HG02588 (cell line): Measurements from ENCODE around the gene MGMT.

ENCODE experiments used
- ATAC-seq: cut with Tn5 transposase; IDR thresholded peaks from one replicate; pipeline ENCODE4 v1.9.1; 2021; ENCODE audit warnings: mild to moderate bottlenecking, moderate library complexity; ENCODE audit not compliant: unreplicated experiment

MGMT gene

GRCh38 chr10:129494176-129494575 is 27.1 kb downstream of the MGMT start:
- ATAC-seq = no peak

DNA sequence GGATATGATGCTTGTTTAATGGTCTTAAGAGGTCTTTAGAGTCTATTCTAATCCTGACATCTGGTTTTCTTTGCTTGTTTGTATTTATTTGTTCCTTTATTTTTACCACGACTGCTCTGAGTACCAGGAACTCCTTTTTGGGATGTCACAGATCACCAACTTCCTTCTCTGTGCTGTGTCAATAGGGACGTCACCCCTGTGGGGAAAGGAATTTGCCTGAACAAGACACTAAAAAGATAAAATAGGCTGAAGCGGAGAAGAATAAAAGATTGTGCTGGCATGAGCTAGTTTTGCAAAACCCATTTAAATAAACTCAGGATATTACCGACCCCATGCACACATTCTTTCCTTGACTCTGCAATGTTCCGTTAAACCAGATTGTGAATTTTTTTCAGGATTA is 27.7 kb downstream of the MGMT start:
- no peak for ATAC-seq

GRCh38 chr10:129495256-129495655 is 28.2 kb downstream of the MGMT start:
- no peak for ATAC-seq

DNA sequence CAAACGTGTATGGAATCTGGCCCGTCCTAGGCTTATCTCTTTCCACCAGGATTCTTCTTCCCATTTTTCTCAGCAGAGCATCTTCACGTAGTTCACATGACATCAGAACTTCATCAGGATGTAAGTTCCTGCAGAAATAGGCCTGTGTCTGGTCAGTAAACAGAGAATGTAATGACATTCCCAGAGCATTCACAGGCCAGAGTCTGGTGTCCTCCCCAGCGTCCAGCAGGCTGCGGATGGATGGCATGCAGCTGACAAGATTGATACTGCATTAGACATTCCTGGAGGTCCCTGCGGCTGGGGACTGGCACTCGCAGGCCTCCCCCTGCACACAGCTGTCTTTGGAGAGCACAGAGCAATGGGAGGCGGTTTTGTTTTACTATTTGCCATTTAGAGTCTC is 28.7 kb downstream of the MGMT start:
- no peak for ATAC-seq

DNA sequence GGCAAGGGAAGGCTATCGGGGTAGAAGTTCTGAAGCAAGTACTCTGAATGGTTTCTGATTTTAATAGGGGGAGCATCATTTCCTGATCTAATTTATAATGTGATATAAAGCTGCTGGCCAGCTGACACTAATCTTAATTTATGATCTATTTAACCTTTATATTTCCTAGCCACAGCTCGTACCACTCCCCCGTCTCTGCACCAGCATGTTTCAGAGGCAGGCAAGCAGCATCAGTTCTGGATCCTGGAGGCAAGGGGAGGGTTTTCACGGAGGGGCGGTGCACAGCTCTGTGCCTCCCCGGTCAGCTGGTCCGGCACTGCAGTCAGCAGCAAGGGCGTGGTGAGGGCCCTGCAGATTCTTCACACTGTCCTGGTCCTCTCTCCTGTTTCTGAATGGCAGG is 30.0 kb downstream of the MGMT start:
- ATAC-seq = no peak

- no peak for ATAC-seq
Measured at GRCh38 chr10:129498680-129499079, 31.6 kb downstream of the MGMT start.

GRCh38 chr10:129500617-129501339 is 33.7 kb downstream of the MGMT start:
- ATAC-seq = no peak

DNA sequence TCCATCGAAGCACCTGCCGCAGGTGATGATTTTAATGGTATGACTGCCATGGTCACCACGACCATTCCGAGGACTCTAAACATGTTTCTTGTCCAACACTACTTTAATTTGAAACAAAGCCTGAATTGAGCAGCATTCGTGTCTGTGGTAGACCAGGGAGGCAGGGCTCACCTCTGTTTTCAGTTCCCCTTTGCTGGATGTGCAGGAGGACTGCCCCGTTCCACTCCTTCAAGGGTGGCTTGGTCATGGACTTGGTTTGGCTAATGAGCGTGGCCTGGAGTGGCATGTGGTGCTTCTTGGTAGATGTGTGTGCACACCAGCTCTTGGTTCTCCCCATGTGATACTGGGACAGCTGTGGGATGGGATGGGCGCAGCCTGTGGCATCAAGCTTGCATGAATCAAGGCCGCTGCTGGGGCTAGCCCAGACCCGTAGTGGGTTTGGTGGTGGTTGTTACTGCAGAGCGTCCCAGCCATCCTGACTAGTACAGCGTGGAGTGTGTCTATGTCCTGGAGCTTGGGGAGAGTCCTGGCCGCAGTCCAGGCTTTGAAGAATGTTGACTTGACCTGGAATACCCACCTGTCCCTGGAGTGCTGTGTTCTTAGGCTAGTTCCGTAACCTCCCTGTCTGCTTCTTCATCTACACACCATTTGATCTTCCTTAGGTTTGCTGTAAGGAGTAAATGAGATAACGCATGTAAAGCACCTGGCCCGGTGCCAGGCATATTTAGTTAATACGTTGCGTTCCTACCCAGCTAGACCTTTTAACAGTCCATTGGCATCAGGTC is 34.8 kb downstream of the MGMT start:
- ATAC-seq = peak; percentile 98

DNA sequence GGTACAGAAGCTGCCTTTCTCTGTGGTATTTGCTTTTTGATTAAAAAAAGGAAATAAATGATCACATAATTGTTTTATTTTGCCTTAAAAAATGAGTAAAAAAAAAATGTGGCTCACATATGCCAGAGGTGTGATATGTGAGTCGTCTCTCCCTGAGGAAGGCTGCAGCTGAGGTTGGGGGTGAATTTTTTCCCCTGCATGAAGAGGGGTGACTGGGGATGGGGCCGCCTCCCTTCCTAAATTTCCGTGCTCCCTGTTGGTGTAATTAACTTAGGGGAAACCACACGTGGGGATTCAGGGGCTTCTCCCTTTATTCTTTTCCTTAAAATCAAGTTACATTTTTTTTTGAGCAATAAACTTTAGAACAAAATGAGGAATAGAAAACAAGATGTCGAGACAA is 35.4 kb downstream of the MGMT start:
- no peak for ATAC-seq

DNA sequence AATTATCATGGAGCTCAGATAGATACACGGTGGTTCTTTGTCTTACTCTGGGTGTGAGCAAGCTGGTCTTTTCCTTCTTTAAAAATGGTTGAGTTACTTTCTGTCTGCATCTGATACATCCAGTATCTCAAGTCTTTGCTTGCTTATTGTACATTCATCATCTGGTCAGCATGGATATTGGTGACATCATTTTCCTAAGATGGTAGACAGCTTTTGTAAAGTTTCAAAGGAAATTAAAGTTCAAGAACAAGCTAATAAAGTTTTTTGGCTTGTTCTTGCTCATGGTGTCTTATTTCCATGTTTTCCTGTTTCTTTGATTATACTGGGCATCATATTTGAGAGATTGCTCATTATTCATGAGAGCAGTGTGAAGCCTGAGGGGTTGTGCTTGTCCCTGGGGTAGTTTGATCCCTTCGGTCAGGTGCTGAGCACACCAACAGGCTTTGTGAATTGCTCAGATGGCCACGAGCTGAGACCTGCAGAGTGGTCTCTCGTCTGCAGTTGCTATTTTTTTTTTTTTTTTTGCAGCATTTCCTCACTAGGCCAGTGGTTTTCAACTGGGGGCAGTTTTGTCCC is 38.5 kb downstream of the MGMT start:
- no peak for ATAC-seq

GRCh38 chr10:129506101-129506797 is 39.2 kb downstream of the MGMT start:
- no peak for ATAC-seq

- ATAC-seq = no peak
Measured at GRCh38 chr10:129507216-129507889, 40.3 kb downstream of the MGMT start.

- ATAC-seq = no peak
Measured at GRCh38 chr10:129509155-129509554, 42.1 kb downstream of the MGMT start.

- no peak for ATAC-seq
Measured at GRCh38 chr10:129509835-129510234, 42.8 kb downstream of the MGMT start.

DNA sequence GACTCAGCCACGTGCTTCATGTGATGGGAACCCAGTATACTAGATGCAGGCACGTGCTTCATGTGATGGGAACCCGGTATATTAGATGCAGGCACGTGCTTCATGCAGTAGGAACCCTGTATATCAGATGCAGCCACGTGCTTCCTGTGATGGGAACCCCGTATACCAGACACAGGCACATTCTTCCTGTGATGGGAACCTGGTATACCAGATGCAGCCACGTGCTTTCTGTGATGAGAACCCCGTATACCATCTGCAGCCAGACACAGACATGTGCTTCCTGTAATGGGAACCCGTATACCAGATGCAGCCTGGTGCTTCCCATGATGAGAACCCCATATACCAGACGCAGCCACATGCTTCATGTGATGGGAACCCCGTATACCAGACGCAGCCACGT is 44.0 kb downstream of the MGMT start:
- ATAC-seq = no peak

- ATAC-seq = no peak
Measured at GRCh38 chr10:129511758-129512157, 44.7 kb downstream of the MGMT start.

DNA sequence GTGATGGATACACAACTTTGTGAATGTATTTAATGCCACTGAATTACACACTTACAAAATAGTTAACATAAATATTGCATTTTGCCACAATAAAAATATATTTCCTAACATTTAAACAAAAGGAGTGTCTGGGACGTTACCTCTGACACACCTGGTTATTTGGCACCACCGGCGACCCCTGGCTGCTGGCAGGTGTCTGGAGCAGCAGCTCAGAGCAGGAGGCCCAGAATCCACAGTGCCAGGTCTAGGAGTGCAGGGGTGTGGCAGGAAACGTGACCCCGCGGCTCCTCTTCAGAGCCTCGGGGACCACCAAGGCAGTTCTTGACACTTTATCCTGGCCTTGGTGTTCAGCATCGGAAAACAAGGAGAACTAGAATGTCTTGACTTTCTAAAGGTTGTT is 46.3 kb downstream of the MGMT start:
- ATAC-seq = no peak

GRCh38 chr10:129514568-129515451 is 47.8 kb downstream of the MGMT start:
- no peak for ATAC-seq

DNA sequence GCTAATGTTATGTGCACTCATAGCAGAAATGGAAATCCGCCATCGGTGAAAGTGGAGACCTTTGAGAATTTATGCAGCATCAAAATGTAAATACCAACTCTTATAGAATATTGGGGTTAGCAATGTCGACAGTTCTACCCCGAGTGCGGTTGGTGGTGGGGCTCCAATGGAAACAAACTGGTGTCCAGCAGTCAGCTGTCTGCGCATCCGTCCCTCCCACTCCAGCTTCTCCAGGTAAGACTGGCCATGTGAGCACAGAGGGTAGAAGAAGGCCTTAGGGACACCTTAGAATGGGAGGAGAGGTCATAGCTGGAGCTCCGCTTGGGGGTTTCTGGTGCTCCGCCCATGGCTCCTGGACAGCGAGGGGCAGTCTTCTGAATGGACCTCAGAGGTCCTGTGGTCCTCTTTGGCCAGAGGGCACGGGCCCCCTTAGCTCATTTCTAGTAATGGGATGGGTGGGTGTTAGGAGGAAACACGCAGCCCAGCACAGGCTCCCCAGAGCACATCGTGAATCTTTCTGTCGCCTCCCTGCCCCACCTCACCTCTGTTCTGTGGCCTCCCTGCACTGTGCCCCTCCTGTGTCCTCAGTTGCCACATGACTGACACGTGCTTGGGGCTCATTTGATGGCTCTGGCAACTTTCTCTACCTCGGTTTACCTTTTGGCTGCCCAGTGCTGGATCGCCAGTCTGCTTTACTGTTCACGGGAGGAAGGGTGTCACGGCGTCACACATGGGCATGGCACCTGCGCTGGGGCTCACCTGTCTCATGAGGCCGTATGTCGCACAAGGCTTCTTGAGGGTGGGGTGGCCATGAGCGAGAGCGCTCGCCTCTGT is 50.0 kb downstream of the MGMT start:
- ATAC-seq = no peak
